WTC11 (cell line): ENCODE results near the gene FAM117B. TPM values are rescaled to one million over a fixed set of nuclear protein-coding genes. Genes with fewer than 3 reads are reported as not detected.

Experiments used
- ATAC-seq: fragments of 200-7000 bp; cut with Tn5 transposase; 2 replicates; pipeline ENCODE4 v1.10.0; 2021; ENCODE audit warnings: mild to moderate bottlenecking, moderate library complexity
- Bru-seq: library from RNA; stranded (reverse); fragments of 400-500 nt; gene quantifications from one replicate; lab custom pipeline; 2021; lab: Mats Ljungman, UMichigan
- CTCF ChIA-PET: fragments of 300-600 bp; sonication (Branson Sonifier 250); formaldehyde crosslinking; loops from one replicate; lab custom pipeline; 2021; ENCODE audit warnings: antibody characterized with exemption; lab: Charles Lee
- POLR2A ChIA-PET: fragments of 350-600 bp; sonication (Branson Sonifier 250); formaldehyde crosslinking; loops from one replicate; lab custom pipeline; 2021; ENCODE audit warnings: antibody characterized with exemption; lab: Charles Lee
- DNase-seq: peaks from one replicate; pipeline ENCODE4 v3.0.0; 2021; ENCODE audit warnings: low spot score
- H3K27ac Mint-ChIP-seq: 2 replicates; pipeline ENCODE4 v1.8.0; 2021; ENCODE audit warnings: mixed read lengths
- H3K27me3 Mint-ChIP-seq: 2 replicates; pipeline ENCODE4 v1.8.0; 2021; ENCODE audit warnings: low read depth, mild to moderate bottlenecking, moderate library complexity, mixed read lengths
- H3K36me3 Mint-ChIP-seq: 2 replicates; pipeline ENCODE4 v1.8.0; 2021; ENCODE audit warnings: mixed read lengths
- H3K4me1 Mint-ChIP-seq: 2 replicates; pipeline ENCODE4 v1.8.0; 2022; ENCODE audit warnings: mixed read lengths
- H3K4me3 Mint-ChIP-seq: 2 replicates; pipeline ENCODE4 v1.8.0; 2021; ENCODE audit warnings: mild to moderate bottlenecking, moderate library complexity, mixed read lengths
- H3K9me3 Mint-ChIP-seq: 2 replicates; pipeline ENCODE4 v1.8.0; 2021; ENCODE audit warnings: mixed read lengths
- AR ChIP-seq: fragments of 250-450 bp; sonication (Bioruptor Pico); IDR thresholded peaks from 2 replicates; pipeline ENCODE4 v1.9.0; 2021; ENCODE audit warnings: mild to moderate bottlenecking
- ATF2 ChIP-seq: sonication (generic); formaldehyde crosslinking; IDR thresholded peaks from 2 replicates; pipeline ENCODE4 v1.8.1; 2022; ENCODE audit warnings: low read depth, missing genetic modification reagents, borderline replicate concordance
- EMX1 ChIP-seq: fragments of 250-450 bp; sonication (Bioruptor Pico); IDR thresholded peaks from 2 replicates; pipeline ENCODE4 v1.8.0; 2021; ENCODE audit warnings: mild to moderate bottlenecking
- ETV6 ChIP-seq: sonication (generic); formaldehyde crosslinking; IDR thresholded peaks from 2 replicates; pipeline ENCODE4 v1.8.1; 2022; ENCODE audit warnings: mild to moderate bottlenecking, missing genetic modification reagents
- FOXJ3 ChIP-seq: sonication (generic); formaldehyde crosslinking; IDR thresholded peaks from 2 replicates; pipeline ENCODE4 v1.9.0; 2021; ENCODE audit warnings: missing genetic modification reagents, mild to moderate bottlenecking, borderline replicate concordance
- GABPB1 ChIP-seq: sonication (generic); formaldehyde crosslinking; IDR thresholded peaks from 2 replicates; pipeline ENCODE4 v1.8.1; 2023; ENCODE audit warnings: mild to moderate bottlenecking, missing genetic modification reagents
- HMGA2 ChIP-seq: fragments of 250-450 bp; sonication (Bioruptor Pico); IDR thresholded peaks from 2 replicates; pipeline ENCODE4 v1.4.0; 2021; ENCODE audit warnings: mild to moderate bottlenecking, moderate library complexity
- HMGXB4 ChIP-seq: sonication (generic); formaldehyde crosslinking; IDR thresholded peaks from 2 replicates; pipeline ENCODE4 v1.8.1; 2023; ENCODE audit warnings: mild to moderate bottlenecking, moderate library complexity, missing genetic modification reagents
- IRF1 ChIP-seq: sonication (generic); formaldehyde crosslinking; IDR thresholded peaks from 2 replicates; pipeline ENCODE4 v1.8.0; 2023; ENCODE audit warnings: missing genetic modification reagents
- NR2C2 ChIP-seq: sonication (generic); formaldehyde crosslinking; IDR thresholded peaks from 2 replicates; pipeline ENCODE4 v1.8.0; 2022; ENCODE audit warnings: mild to moderate bottlenecking, missing genetic modification reagents
- OVOL2 ChIP-seq: fragments of 250-450 bp; sonication (Bioruptor Pico); IDR thresholded peaks from 2 replicates; pipeline ENCODE4 v1.9.0; 2021; ENCODE audit warnings: mild to moderate bottlenecking, borderline replicate concordance
- PRDM15 ChIP-seq: sonication (generic); formaldehyde crosslinking; IDR thresholded peaks from 2 replicates; pipeline ENCODE4 v1.8.0; 2022; ENCODE audit warnings: missing genetic modification reagents
- PREB ChIP-seq: sonication (generic); formaldehyde crosslinking; IDR thresholded peaks from 2 replicates; pipeline ENCODE4 v1.8.1; 2022; ENCODE audit warnings: mild to moderate bottlenecking, missing genetic modification reagents, moderate library complexity, borderline replicate concordance
- RELA ChIP-seq: sonication (generic); formaldehyde crosslinking; IDR thresholded peaks from 2 replicates; pipeline ENCODE4 v1.8.1; 2022; ENCODE audit warnings: missing genetic modification reagents, mild to moderate bottlenecking, borderline replicate concordance
- ZNF281 ChIP-seq: sonication (generic); formaldehyde crosslinking; IDR thresholded peaks from 2 replicates; pipeline ENCODE4 v1.8.0; 2023; ENCODE audit warnings: mild to moderate bottlenecking, missing genetic modification reagents
- ZNF396 ChIP-seq: fragments of 250-450 bp; sonication (Bioruptor Pico); IDR thresholded peaks from 2 replicates; pipeline ENCODE4 v1.8.0; 2021; ENCODE audit warnings: mild to moderate bottlenecking, moderate library complexity, borderline replicate concordance
- ZNF512 ChIP-seq: sonication (generic); formaldehyde crosslinking; IDR thresholded peaks from 2 replicates; pipeline ENCODE4 v1.8.1; 2022; ENCODE audit warnings: missing genetic modification reagents, borderline replicate concordance
- long read RNA-seq, 3 experiments: library from RNA in 1 of 3; library from capped mRNA in 1 of 3; library from polyadenylated mRNA in 1 of 3; unstranded in 2 of 3; stranded (forward) in 1 of 3; transcript quantifications; one replicate each; pipeline ENCODE4 v2.0.0, GENCODE V29; 2021
- total RNA-seq: library from RNA; stranded (reverse); gene quantifications from 3 replicates; pipeline ENCODE4 v1.2.3, GENCODE V29; 2021

FAM117B gene
- total RNA-seq (18.1 to 23.2 TPM (median 23.1 TPM) in 3 replicates), Bru-seq, nascent RNA (percentile 73 among the genes with signal in this experiment)
- long read RNA-seq, experiment 1, full-length matches to known transcripts = 12 of 38 reads
- long read RNA-seq, experiment 1, partial matches to known transcripts = 21 of 38 reads
- long read RNA-seq, experiment 1, other reads (novel, unspliced or antisense) = 5 of 38 reads
- long read RNA-seq, experiment 2, full-length matches to known transcripts = 9 of 32 reads
- long read RNA-seq, experiment 2, partial matches to known transcripts = 1 of 32 reads
- long read RNA-seq, experiment 2, other reads (novel, unspliced or antisense) = 22 of 32 reads
- long read RNA-seq, experiment 3 = 0 reads

GRCh38 chr2:202634556-202635427, at the start of gene FAM117B:
TSS of gene FAM117B (plus strand) at chr2:202634969. CDS start at chr2:202635188, 219 bp downstream.
- Mint-ChIP-seq H3K36me3 (peaks cover 2% of the 10 kb centered on the region; the same call in 1 of the 2 replicates), H3K4me3 (peak within 1 kb of the TSS; percentile 93), H3K27ac (peak within 1 kb of the TSS; percentile 95), H3K4me1 (peaks cover 30% of the 10 kb centered on the region), H3K27me3 (no peaks in the 10 kb centered on the region), H3K9me3 (no peaks in the 10 kb centered on the region)
- DNase-seq (peak; percentile 99), ATAC-seq (peak; percentile 95)
- POLR2A ChIA-PET = interaction anchor here (1.3 to 2.9 kb wide), 3 partner anchors 46 to 236 kb away, joined by 3 to 10 read pairs (median 9); partner anchors contain the start of gene ICA1L
- CTCF ChIA-PET = interaction anchor here (0.6 to 6.2 kb wide), 3 partner anchors 45 to 236 kb away, joined by 3 to 47 read pairs (median 6); no protein-coding TSS in a partner anchor
- TF ChIP-seq OVOL2 (CRISPR knock-in tag) (no peak), NR2C2 (CRISPR knock-in tag) (no peak), AR (CRISPR knock-in tag) (no peak), HMGXB4 (CRISPR knock-in tag) (peak; percentile 50), ATF2 (no peak), FOXJ3 (CRISPR knock-in tag) (no peak), HMGA2 (CRISPR knock-in tag) (no peak), ZNF512 (CRISPR knock-in tag) (no peak), RELA (CRISPR knock-in tag) (no peak), GABPB1 (CRISPR knock-in tag) (no peak; the same call in 1 of the 2 replicates), ZNF396 (CRISPR knock-in tag) (no peak), PRDM15 (CRISPR knock-in tag) (no peak), IRF1 (CRISPR knock-in tag) (no peak), ZNF281 (no peak), PREB (CRISPR knock-in tag) (no peak), ETV6 (CRISPR knock-in tag) (no peak; the same call in 1 of the 2 replicates), EMX1 (CRISPR knock-in tag) (no peak)
